ENCODE results near the gene KCNN4.
"Not testable (repeated sequence)": the region's sequence is repeated elsewhere in the genome, so short reads cannot be mapped to it uniquely, and the experiment has no call there.

The KCNN4 gene

DNA sequence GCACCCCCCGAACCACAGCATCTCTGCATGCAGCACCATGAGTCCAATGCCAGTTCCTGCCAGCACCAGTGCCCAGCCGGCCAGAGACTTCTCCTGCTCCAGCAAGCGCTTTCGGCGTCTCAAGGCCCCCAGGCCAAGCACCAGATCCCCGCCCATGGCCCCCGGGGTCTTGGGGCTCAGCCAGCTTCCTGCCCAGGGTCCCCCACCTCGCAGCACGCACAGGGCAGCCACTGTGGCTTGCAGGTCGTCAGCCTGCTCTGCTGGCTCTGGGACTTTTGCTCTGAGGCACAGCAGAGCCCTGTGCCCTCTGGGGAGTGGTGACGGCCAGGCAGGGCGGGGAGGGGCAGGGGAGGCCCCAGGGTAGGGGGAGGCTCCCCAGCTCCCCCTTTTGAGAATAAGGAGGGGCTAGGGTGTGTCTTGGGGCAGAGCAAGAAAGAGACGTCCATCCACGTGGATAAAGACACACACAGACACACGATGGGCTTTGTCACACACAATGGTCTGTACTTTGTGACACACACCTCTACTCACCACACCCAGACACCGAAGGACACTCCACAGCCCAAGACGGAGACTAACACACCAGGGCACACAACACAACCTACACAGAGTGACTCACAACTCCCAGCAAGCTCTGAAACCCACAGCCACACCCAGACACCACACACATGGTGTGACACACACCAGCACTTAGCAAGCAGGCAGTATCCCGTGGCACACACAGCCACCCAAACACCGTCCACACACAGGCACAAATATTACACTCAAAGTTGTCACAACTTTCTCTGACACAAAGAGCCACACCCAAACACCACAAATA, at the start of gene KCNN4:
Gene KCNN4 (minus strand): TSS at position 268 of the 820 bp plus-strand sequence. CDS start 112 bp downstream, at position 156.
- FAIRE-seq: no peak

DNA sequence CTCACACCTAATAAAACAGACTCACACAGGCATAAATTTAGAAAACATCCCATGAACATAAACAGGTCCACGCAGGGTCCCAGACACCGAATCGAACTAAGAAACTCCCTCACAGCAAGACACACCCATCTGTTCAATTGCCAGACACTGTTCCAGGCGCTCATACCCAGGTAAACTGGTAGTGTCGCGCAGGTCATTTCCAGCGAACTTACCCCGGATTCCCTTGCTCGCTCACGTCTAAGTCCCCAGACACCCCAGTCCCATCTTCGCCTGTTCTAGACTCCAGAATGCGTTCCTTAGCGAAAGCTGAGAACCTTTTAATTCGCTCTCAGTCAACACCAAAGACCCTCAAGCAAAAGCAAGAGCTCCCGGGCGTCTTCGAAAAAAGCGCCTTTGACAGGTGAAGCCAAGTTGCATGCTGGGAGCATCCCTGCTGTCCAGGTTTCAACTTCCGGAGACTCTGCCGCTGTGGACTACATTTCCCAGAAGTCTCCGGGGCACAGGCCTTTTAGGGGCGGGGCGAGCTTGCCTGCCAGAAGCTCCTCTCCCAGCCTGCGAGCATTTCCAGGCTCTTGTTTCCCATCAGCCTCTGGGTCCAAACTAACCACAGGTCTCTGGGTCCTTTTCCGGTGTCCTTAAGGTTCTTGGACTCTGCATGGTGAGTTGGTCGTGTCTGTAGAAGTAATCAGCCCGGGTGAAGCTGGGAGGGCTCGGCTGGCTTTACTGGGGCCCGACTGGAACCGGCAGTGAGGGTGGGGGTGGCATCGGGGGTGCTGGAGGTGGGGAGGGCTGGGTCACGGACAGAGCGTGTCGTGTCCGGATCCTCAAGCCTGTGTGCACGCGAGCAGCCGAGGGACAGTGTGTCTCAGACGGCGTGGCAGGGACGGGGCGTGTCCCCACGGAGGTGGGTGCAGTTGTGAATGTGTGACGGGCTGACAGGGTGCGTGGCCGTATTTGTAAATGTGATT, 46.3 kb upstream of the KCNN4 start, which contains the start of gene ZNF283:
Gene ZNF283 (plus strand): TSS at position 535 of the 968 bp plus-strand sequence. CDS start 6,184 bp downstream, outside the sequence.
- peak; percentile 43 for FAIRE-seq

- FAIRE-seq: not testable (repeated sequence)
Measured at GRCh38 chr19:43824572-43824971, 43.8 kb upstream of the KCNN4 start.

GRCh38 chr19:43823856-43824255, 43.1 kb upstream of the KCNN4 start:
- not testable (repeated sequence) for FAIRE-seq

DNA sequence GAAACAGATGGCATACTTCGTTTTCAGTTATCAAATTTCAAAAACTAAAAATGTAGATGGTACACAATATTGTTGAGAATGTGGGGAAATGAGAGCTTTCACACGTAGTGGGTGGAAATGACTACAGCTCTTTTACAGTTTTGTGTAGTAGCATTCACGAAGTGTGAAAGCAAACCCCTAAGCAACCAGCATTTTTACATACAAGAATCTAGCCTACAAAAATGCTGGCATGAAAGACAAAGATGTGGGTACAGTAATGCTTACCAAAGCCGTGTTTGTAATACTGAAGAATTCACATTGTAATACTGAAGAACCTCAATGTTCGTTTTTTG, 40.1 kb upstream of the KCNN4 start:
- no peak for FAIRE-seq

DNA sequence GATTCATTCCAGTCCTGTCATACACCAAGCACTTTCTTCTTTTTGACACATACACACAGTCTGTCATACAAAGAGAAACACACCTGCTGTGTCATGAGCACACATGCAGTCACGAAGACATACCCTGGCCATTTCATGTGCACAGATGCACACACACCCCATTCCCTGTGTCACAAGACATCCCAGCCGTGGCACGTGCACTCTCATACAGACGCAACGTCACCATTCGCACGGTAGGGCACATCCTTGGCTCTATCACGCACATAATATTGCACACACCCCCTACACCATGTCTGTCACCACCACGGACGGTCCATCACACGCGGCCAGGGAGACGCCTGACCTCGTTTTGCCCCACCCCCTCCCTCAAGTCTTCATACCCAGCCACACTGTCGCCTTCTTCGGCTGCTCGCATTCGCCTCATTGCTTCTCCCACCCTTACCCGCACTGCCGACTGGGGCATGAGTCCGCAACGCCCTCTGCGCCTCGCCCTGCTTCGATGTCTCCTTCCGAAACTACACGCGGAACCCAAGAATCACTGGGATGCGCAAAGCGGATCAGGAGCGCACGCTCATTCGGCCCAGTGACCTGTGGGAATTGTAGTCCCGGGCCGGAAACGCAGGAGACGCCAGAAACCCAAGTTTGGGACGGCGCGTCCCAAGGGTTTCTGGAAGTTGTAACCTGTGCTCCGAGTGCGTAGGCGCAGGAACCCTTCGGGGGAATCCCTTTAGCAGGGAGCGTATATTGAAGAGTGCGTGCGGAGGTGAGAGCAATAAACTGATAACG, 39.5 kb upstream of the KCNN4 start:
- FAIRE-seq: no peak

DNA sequence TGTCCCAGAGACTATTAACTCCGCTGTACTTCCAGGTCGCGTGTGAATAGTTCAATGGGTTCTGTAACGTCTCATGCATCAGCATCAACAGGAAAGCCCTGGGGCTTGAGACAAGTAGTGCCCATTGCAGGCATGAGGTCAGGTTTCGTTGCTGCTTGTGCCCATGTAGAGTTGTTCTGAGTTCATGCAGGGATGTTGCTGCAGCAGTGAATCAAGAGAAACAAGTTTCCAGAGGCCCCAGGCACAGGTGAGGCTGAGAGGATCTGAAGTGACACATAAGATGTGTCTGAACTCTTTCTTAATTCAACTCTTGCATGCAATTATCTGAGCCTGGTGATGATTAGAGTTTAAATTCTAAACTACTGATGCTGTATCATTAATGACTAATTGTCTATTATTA, 37.7 kb upstream of the KCNN4 start:
- no peak for FAIRE-seq

DNA sequence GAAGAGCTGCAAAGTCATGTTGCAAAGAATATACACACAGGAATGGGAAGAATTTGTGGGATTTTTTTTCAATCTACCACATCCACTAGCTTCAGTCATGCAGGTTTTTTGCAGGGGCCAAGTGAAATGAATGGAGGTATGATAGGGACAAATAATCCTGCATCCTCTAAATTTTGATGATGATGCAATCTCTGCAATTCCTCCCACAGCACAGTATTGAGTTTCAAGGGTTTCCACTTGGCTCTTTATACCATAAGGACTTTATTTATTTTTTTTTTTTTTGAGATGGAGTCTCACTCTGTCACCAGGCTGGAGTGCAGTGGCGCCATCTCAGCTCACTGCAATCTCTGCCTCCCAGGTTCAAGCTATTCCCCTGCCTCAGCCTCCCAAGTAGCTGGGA, 36.7 kb upstream of the KCNN4 start:
- FAIRE-seq: not testable (repeated sequence)

DNA sequence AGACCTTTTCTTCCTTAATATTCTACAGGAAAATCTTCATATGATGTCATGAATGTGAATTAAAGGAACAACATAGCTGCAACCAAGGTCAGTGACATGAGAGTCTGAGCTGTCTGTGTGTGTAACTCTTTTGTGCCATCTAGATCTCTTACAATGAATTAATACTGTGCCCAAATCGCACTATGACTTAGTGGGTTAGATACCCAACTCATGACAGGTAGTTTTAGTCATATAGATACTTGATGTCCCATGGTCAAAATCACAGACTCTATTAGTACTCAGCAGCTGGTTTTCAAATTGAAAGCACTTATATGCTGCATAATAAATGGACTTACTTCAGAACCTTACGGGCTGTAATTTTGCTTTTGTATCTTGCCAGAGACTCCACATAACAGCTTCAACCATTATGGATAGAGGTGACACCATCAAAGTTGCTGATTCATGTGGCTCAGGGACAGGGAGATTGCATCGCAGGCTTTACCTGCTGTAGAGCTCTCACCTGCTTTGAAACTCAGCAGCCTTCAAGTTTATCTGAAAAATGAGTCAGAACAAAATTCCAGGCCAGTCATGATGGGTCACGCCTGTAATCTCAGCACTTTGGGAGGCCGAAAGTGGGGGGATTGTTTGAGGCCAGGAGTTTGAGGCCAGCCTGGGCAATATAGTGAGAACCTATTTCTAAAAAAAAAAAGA, 34.0 kb upstream of the KCNN4 start:
- no peak for FAIRE-seq

GRCh38 chr19:43812688-43813087, 31.9 kb upstream of the KCNN4 start:
- FAIRE-seq: no peak

DNA sequence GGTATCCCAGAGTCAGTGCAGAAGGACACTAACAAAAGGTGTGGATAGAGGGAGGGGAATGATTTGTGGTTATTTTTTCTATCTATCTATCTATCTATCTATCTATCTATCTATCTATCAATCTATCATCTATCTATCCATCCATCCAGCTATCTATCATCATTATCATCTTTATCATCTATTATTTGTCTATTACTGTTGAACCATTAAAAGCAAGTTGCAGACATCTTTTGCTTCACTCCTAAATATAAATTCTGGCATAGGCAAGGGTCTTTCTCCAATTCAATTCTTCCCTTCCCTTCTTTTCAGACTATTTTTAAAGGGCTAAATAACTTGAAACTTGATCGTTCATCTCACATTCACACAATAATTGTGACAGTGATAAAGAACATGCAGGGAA, 31.5 kb upstream of the KCNN4 start:
- no peak for FAIRE-seq

GRCh38 chr19:43811837-43812236, 31.1 kb upstream of the KCNN4 start:
- FAIRE-seq: no peak

DNA sequence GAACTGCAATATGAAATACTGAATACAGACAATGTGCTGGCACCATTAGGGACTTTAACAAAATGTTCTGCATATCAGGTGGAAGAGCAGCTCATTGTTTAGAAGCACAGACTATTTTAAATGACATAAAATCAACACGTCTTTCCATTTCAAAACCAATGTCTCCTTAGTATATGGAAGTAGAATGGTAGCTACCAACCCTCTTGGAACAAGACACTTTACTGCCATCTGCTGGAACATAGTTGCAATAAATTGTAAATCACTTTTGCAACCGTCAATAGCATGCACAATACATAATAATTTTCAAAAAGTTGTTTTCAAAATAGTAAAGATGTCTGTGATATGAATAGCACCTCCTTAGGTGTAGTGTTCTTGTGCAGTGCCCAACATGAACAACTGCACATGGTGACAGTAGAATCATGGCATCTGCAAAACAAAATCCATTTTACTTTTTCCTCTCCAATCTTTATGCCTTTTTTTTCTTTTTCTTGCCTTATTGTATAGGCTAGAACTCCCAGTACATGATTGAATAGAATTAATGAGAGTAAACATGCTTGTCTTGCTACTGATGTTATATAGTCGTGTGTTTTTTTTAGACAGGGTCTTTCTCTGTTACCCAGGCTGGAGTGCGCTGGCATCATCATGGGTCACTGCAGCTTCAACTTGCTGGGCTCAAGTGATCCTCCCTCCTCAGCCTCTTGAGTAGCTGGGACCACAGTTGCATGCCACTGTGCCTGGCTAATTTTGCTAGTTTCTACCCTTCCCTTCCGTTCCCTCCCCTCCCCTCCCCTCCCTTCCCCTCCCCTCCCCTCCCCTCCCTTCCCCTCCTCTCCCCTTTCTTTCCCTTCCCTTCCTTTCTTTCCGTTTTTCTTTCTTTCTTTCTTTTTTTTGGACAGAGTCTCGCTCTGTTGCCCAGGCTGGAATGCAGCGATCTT, 29.3 kb upstream of the KCNN4 start:
- FAIRE-seq: peak; percentile 71

DNA sequence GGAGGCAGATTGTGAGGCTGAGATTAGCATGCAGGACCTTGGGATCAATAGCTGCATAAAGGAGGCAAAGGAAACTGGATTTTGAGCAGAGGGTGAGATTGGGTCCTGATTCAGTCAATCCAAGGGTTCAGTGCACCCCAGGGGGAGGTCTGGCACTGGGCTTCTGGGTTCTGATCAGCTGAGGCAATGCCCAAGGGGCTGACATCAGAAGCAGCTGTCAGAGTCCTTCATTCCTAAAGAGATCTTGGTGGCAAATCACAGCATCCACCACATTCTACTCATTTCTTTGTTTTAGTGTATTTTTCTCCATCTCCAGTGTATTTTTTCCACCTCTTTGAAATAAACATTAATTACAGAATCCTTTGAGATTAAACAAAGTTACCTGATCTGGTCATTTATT, 26.9 kb upstream of the KCNN4 start:
- no peak for FAIRE-seq

- no peak for FAIRE-seq
Measured at GRCh38 chr19:43806848-43807247, 26.1 kb upstream of the KCNN4 start.

DNA sequence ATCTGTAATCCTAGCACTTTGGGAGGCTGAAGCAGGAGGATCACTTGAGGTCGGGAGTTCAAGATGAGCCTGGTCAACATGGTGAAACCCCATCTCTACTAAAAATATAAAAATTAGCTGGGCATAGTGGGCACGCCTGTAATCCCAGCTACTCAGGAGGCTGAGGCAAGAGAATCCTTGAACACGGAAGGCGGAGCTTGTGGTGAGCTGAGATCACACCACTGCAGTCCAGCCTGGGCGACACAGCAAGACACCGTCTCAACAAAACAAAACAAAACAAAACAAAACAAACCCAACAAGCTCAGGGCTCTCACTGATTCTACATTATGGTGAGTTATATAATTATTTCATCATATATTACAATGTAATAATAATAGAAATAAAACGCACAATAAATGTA, 25.6 kb upstream of the KCNN4 start:
- not testable (repeated sequence) for FAIRE-seq

DNA sequence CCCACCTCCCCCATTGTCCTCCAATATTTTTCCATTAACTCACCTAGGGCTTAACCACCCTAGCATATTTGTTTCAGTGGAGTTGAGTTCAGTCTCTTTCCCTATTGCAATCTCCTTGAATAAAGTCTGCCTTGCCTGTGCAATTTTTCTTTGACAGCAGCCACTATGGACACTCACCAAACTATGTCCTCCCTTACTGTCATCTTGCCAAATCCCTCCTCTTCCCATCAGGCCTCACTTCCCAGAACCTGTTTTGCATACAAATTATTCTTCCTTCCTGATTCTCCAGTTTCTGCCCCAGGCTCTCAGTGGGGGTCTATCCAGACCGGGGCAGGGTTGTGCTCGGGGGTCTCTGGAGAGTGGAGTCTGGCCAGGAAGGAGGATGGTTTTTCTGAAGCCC, 23.7 kb upstream of the KCNN4 start:
- FAIRE-seq: no peak

GRCh38 chr19:43802216-43802951, 21.6 kb upstream of the KCNN4 start, which contains the start of gene LYPD5:
Gene LYPD5, minus strand, starts transcription at chr19:43802447. Its CDS starts 67 bp downstream, at chr19:43802380.
- no peak for FAIRE-seq

GRCh38 chr19:43799502-43800142, 18.8 kb upstream of the KCNN4 start:
- no peak for FAIRE-seq
